NB4 (cell line): ENCODE results near the gene GEN1.

Experiments
- POLR2A ChIP-seq: IDR thresholded peaks from 2 replicates; pipeline ENCODE4 v1.6.1; 2011; ENCODE audit warnings: mild to moderate bottlenecking; ENCODE audit not compliant: insufficient read length; ENCODE audit errors: extremely low read depth
- TF ChIP-seq, protein P1 (sequence below): IDR thresholded peaks from one replicate; pipeline ENCODE4 v1.5.1; 2012; ENCODE audit warnings: low read depth, low read length

DNA sequence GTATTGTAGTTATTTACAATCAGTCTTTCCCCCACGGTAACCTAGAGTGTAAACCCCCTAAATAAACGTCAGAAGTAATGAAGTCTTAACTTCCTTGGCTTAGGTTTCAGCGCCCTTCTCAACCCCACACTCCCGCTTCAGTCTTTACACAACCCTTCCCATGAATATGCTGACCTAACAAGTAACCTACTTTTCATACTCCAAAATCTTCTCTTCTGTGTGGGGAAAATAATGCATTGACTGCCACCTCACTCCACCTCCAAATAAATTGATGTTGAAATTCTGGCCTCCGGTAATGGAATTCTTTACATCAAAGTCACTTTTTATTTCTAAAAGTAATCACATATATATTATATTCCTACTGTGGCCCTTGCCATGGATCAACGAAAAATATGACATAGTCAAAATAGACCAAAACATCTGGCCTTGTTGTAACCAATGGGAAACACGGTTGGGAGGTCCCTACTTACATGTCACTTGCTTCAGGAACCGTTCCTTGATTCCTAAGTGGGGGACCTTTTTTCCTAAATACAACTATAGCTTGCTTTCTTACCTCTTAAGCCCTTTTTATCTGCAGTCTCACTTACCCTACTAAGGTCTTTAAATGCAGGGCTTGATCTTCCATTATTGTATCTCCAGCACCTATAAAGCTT, 961 bp downstream of the GEN1 start:
- TF ChIP-seq, protein P1, sequence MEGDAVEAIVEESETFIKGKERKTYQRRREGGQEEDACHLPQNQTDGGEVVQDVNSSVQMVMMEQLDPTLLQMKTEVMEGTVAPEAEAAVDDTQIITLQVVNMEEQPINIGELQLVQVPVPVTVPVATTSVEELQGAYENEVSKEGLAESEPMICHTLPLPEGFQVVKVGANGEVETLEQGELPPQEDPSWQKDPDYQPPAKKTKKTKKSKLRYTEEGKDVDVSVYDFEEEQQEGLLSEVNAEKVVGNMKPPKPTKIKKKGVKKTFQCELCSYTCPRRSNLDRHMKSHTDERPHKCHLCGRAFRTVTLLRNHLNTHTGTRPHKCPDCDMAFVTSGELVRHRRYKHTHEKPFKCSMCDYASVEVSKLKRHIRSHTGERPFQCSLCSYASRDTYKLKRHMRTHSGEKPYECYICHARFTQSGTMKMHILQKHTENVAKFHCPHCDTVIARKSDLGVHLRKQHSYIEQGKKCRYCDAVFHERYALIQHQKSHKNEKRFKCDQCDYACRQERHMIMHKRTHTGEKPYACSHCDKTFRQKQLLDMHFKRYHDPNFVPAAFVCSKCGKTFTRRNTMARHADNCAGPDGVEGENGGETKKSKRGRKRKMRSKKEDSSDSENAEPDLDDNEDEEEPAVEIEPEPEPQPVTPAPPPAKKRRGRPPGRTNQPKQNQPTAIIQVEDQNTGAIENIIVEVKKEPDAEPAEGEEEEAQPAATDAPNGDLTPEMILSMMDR, result no peak
- no peak for TF ChIP-seq POLR2A
